Colonic mucosa (tissue), 4 donors: ENCODE measurements around the gene CCL13. TPM values are rescaled to one million over a fixed set of nuclear protein-coding genes. Genes with fewer than 3 reads are reported as not detected.

Experiments
- DNase-seq: peaks from one replicate; pipeline ENCODE4 v3.0.0-alpha.2; 2020
- H3K27ac ChIP-seq: fragments of 200-600 bp; one replicate; pipeline ENCODE4 v1.8.0; 2021
- H3K27me3 ChIP-seq: fragments of 200-600 bp; one replicate; pipeline ENCODE4 v1.8.0; 2021
- H3K36me3 ChIP-seq: fragments of 200-600 bp; one replicate; pipeline ENCODE4 v1.8.0; 2021
- H3K4me1 ChIP-seq: fragments of 200-600 bp; one replicate; pipeline ENCODE4 v1.8.0; 2021; ENCODE audit warnings: mild to moderate bottlenecking
- H3K4me3 ChIP-seq: fragments of 200-600 bp; one replicate; pipeline ENCODE4 v1.8.0; 2021
- H3K9ac ChIP-seq, 2 donors: one replicate each; pipeline ENCODE4 v1.7.0; 2013; ENCODE audit warnings: control low read depth in 2 of 2, low read depth in 2 of 2, low read length in 2 of 2
- H3K9me3 ChIP-seq: fragments of 200-600 bp; one replicate; pipeline ENCODE4 v1.8.0; 2021
- CTCF ChIP-seq: fragments of 200-600 bp; IDR thresholded peaks from one replicate; pipeline ENCODE4 v1.8.0; 2022; ENCODE audit warnings: antibody characterized with exemption, mild to moderate bottlenecking
- intact Hi-C: fragments of 100-400 bp; cut with DNase I; formaldehyde crosslinking; loops from one replicate; pipeline ENCODE4 v1.14.1; 2022
- total RNA-seq, 2 donors: library from RNA; stranded (reverse); fragmentation: NEBNext Ultra II Directional in 1 of 2; extraction: Animal tissue kit (Norgen Biotek cat#: 25700) in 1 of 2; gene quantifications; one replicate each; pipeline ENCODE4 v1.2.1, GENCODE V29; 2021
- donor health status: healthy.
- donor health status: DM: no; HTN: no; CAD: no.
- donor health status: DM: no; HTN: no; CAD: no.

CCL13 gene
- total RNA-seq = 1 to 10 TPM in 1 of 2 donors, under 1 TPM in 1; 0.82 to 4.9 TPM

- no peak within 1 kb of the TSS for H3K27ac ChIP-seq
- intact Hi-C loops = no loop called here
- H3K9ac ChIP-seq = peak within 1 kb of the TSS in 1 of 2 donors; percentile 10
- TF ChIP-seq CTCF = no peak
- DNase-seq = no peak
- H3K27me3 ChIP-seq = no peaks in the 10 kb centered on the region
- H3K4me3 ChIP-seq = no peak within 1 kb of the TSS
- H3K36me3 ChIP-seq = no peaks in the 10 kb centered on the region
- H3K9me3 ChIP-seq = no peaks in the 10 kb centered on the region
- H3K4me1 ChIP-seq = no peaks in the 10 kb centered on the region
These were observed at the start of gene CCL13 for GRCh38 chr17:34356194-34356593. Gene CCL13 (plus strand): TSS chr17:34356480. CDS start chr17:34356527, 47 bp downstream.

GRCh38 chr17:34307110-34307509, 49.2 kb upstream of the CCL13 start:
- no peaks in the 10 kb centered on the region for H3K9me3 ChIP-seq
- intact Hi-C loops = no loop called here
- no peak overlapping the region for H3K9ac ChIP-seq
- H3K36me3 ChIP-seq = no peaks in the 10 kb centered on the region
- no peak overlapping the region for H3K27ac ChIP-seq
- TF ChIP-seq CTCF = no peak
- no peaks in the 10 kb centered on the region for H3K4me1 ChIP-seq
- H3K4me3 ChIP-seq = no peak overlapping the region
- DNase-seq = no peak
- no peaks in the 10 kb centered on the region for H3K27me3 ChIP-seq

- H3K9me3 ChIP-seq = no peaks in the 10 kb centered on the region
- no peak overlapping the region for H3K27ac ChIP-seq
- H3K27me3 ChIP-seq = no peaks in the 10 kb centered on the region
- no peaks in the 10 kb centered on the region for H3K36me3 ChIP-seq
- no peak overlapping the region for H3K9ac ChIP-seq
- H3K4me1 ChIP-seq = no peaks in the 10 kb centered on the region
- no peak for TF ChIP-seq CTCF
- intact Hi-C loops = no loop called here
- no peak for DNase-seq
- no peak overlapping the region for H3K4me3 ChIP-seq
These were observed 47.9 kb upstream of the CCL13 start for GRCh38 chr17:34308371-34308770.

GRCh38 chr17:34311291-34311690, 45.0 kb upstream of the CCL13 start:
- no peaks in the 10 kb centered on the region for H3K9me3 ChIP-seq
- DNase-seq = no peak
- no peak overlapping the region for H3K9ac ChIP-seq
- intact Hi-C loops = no loop called here
- no peaks in the 10 kb centered on the region for H3K27me3 ChIP-seq
- no peak overlapping the region for H3K27ac ChIP-seq
- TF ChIP-seq CTCF = no peak
- no peaks in the 10 kb centered on the region for H3K36me3 ChIP-seq
- no peak overlapping the region for H3K4me3 ChIP-seq
- no peaks in the 10 kb centered on the region for H3K4me1 ChIP-seq

GRCh38 chr17:34312080-34312479, 44.2 kb upstream of the CCL13 start:
- TF ChIP-seq CTCF = no peak
- Histone ChIP-seq H3K9ac (no peak overlapping the region), H3K27me3 (no peaks in the 10 kb centered on the region), H3K4me3 (no peak overlapping the region), H3K9me3 (no peaks in the 10 kb centered on the region), H3K27ac (no peak overlapping the region), H3K36me3 (no peaks in the 10 kb centered on the region), H3K4me1 (no peaks in the 10 kb centered on the region)
- no peak for DNase-seq
- intact Hi-C loops = no loop called here

GRCh38 chr17:34313164-34313563, 43.1 kb upstream of the CCL13 start:
- Histone ChIP-seq H3K4me1 (no peaks in the 10 kb centered on the region), H3K27ac (peak overlapping the region; percentile 19), H3K27me3 (no peaks in the 10 kb centered on the region), H3K4me3 (no peak overlapping the region), H3K9me3 (no peaks in the 10 kb centered on the region), H3K36me3 (no peaks in the 10 kb centered on the region), H3K9ac (no peak overlapping the region)
- intact Hi-C loops = no loop called here
- DNase-seq = no peak
- TF ChIP-seq CTCF = no peak
